Thyroid gland (tissue), 4 donors: Measurements from ENCODE around the gene CDKN2AIPNL. TPM values are rescaled to one million over a fixed set of nuclear protein-coding genes. Genes with fewer than 3 reads are reported as not detected.
A peak's percentile ranks its signal among the peaks of the same experiment; 100 is the strongest.

ENCODE experiments used
- DNase-seq, 2 donors: peaks; one replicate each; pipeline ENCODE4 v3.0.0-alpha.2; 2019
- H3K27ac ChIP-seq, 3 donors: fragments of 200-600 bp; sonication (generic); 1 replicate in 2 of 3; 2 replicates in 1 of 3; pipeline ENCODE4 v1.5.1; 2016 to 2019; ENCODE audit warnings: mild to moderate bottlenecking in 1 of 3, moderate library complexity in 1 of 3
- H3K27me3 ChIP-seq: fragments of 200-600 bp; sonication (generic); one replicate; pipeline ENCODE4 v1.5.1; 2019
- H3K36me3 ChIP-seq, 2 donors: fragments of 200-600 bp; sonication (generic); one replicate each; pipeline ENCODE4 v1.5.1; 2016 to 2019
- H3K4me1 ChIP-seq, 2 donors: fragments of 200-600 bp; sonication (generic); one replicate each; pipeline ENCODE4 v1.5.1; 2017 to 2019
- H3K4me3 ChIP-seq, 3 donors: fragments of 200-600 bp; sonication (generic); replicated peaks in 1 of 3; 1 replicate in 2 of 3; 2 replicates in 1 of 3; pipeline ENCODE4 v1.5.1; 2016; ENCODE audit warnings: mild to moderate bottlenecking in 1 of 3
- H3K9me3 ChIP-seq: fragments of 200-600 bp; sonication (generic); one replicate; pipeline ENCODE4 v1.5.1; 2017
- POLR2A ChIP-seq, 2 donors: fragments of 450-650 bp; IDR thresholded peaks; one replicate each; pipeline ENCODE4 v1.6.1; 2017; ENCODE audit warnings: antibody characterized with exemption in 2 of 2, mild to moderate bottlenecking in 2 of 2, moderate library complexity in 1 of 2
- WGBS, 2 donors: methylation state at CpG; one replicate each; pipeline ENCODE4 v1.1.5; 2017; 5-methylcytosine and 5-hydroxymethylcytosine counted together
- intact Hi-C: fragments of 100-400 bp; cut with DNase I; formaldehyde crosslinking; loops from one replicate; pipeline ENCODE4 v1.15.1; 2023
- total RNA-seq, 4 donors: library from RNA; depleted of rRNA; stranded (reverse); fragments of >200 nt; gene quantifications; one replicate each; pipeline ENCODE4 v1.2.3, GENCODE V29; 2016
- TF ChIP-seq, protein P1 (sequence below), 6 experiments: fragments of 200-600 bp in 3 of 6; fragments of 450-650 bp in 3 of 6; sonication (generic) in 3 of 6; IDR thresholded peaks; one replicate each; pipeline ENCODE4 v1.5.1; 2016 to 2019; ENCODE audit warnings: antibody characterized with exemption in 6 of 6, mild to moderate bottlenecking in 2 of 6, inconsistent platforms in 1 of 6, moderate library complexity in 1 of 6

Gene CDKN2AIPNL
- total RNA-seq, 4 donors from 2014 or later, result 27.9 to 42.3 (median 34.8) TPM

DNA sequence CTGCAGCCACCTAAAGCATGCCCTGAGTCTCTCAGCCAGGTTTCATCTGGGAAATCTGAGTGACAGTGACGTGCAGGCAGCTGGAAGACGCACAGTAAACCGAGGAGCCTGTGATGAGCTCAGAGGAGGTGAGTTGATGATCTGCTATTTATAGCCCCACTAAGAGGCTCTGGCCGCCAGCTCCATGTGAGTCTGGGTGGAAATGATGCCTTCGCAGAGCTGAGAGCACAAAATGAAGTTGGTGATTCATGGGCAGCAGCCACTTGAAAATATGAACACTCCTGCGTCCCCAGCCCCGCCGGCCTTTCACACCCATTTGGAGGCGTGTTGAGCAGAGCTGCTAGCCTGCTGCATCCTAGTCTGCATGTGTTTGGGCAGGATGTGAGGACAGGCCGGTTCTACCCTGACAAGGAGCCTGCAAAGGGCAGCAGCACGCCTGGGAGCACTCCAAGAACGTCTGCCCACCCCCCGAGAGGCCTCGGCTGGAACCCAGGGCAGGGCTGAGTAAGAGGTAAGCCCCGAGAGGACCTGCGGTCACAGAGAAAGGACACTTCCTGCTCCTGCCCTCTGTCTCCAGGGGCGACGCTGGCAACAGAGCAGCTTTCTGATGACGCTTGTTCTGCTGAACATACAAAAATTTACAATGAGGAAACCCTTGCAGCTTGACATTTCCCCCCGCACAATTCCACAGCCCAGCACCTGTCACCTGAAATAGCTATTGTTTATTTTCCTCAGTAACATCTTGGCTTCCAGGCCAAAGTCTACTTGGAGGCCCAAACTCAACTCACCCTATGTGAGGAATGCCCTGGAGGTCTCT lies 25.1 kb upstream of the CDKN2AIPNL start:
- TF ChIP-seq, protein P1, sequence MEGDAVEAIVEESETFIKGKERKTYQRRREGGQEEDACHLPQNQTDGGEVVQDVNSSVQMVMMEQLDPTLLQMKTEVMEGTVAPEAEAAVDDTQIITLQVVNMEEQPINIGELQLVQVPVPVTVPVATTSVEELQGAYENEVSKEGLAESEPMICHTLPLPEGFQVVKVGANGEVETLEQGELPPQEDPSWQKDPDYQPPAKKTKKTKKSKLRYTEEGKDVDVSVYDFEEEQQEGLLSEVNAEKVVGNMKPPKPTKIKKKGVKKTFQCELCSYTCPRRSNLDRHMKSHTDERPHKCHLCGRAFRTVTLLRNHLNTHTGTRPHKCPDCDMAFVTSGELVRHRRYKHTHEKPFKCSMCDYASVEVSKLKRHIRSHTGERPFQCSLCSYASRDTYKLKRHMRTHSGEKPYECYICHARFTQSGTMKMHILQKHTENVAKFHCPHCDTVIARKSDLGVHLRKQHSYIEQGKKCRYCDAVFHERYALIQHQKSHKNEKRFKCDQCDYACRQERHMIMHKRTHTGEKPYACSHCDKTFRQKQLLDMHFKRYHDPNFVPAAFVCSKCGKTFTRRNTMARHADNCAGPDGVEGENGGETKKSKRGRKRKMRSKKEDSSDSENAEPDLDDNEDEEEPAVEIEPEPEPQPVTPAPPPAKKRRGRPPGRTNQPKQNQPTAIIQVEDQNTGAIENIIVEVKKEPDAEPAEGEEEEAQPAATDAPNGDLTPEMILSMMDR (IDR thresholded peaks at IDR 0.05), result no peak
- TF ChIP-seq POLR2A (IDR thresholded peaks at IDR 0.05), result peak in 1 of 2 donors; percentile 32
- Histone ChIP-seq H3K27me3 (no peaks in the 10 kb centered on the region), H3K36me3 (no peaks in the 10 kb centered on the region), H3K27ac (peak overlapping the region; percentile 91 to 96 (median 92)), H3K4me3 (no peak overlapping the region), H3K9me3 (no peaks in the 10 kb centered on the region), H3K4me1 (peaks cover 45 to 53% of the 10 kb centered on the region in 2 donors)
- intact Hi-C loops, result no loop called here
- DNase-seq, result peak; percentile 85 to 90
- WGBS, 2 donors, result 11 to 16% methylated on average over 8 to 19 of the region's 20 CpGs

DNA sequence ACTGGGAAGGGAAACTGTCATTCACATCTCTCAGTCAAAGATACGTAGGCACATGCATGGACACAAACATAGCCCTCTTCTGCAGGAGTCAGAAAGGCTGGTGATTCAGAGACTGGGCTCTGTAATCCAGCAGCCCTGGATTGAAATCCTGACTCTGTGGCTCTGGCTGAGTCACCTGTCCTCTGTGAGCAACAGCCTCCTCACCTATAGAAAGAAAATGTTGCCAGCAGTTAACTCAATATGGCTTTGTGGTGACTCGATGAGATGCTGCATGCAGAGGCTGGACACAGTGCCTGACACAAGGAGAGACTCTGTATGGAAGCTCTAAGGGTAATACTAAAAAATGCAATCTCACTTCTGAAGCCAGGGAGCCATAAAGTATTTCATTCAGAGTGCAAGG lies 23.9 kb upstream of the CDKN2AIPNL start:
- H3K27me3 ChIP-seq, result no peaks in the 10 kb centered on the region
- no peak overlapping the region for H3K4me3 ChIP-seq
- H3K27ac ChIP-seq, result peak overlapping the region; percentile 24 to 92 (median 91)
- DNase-seq, result no peak
- no peaks in the 10 kb centered on the region for H3K36me3 ChIP-seq
- intact Hi-C loops, result no loop called here
- H3K9me3 ChIP-seq, result no peaks in the 10 kb centered on the region
- TF ChIP-seq POLR2A (IDR thresholded peaks at IDR 0.05), result no peak
- TF ChIP-seq, protein P1 (IDR thresholded peaks at IDR 0.05), result peak in 1 of 6 experiments; percentile 30
- H3K4me1 ChIP-seq, result peaks cover 45 to 52% of the 10 kb centered on the region in 2 donors
- 61 to 89% methylated on average over 2 of the region's 2 CpGs for WGBS, 2 donors

DNA sequence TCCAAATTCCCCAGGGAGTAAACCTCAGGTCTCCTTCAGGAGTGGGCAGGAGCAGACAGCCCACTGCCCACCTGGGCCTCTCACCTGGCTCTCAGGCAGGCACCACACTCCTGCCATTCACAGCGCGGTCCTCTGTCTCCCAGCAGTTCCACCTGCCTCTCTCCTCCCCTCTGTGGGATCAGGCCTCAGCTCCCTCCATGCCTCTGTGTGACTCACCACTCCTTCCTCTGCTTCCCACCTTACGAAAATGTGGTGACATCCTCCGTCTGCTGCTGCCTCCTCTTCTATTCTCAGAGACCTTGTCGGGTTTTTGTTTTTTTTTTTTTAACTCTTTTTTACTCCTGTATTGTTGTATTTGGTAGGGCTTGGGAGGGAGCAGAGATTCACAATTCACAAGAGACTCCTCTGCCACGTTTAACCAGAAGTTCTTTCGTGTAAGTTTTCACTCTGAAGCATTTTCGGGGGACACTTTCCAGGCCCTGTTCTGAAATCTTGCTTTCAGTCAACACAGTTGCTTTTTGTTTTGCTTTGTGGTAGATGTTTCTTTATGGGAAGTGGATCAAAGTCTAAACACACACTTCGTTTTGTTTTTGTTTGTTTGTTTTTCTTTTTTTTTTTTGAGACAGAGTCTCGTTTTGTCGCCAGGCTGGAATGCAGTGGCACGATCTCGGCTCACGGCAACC lies 21.1 kb upstream of the CDKN2AIPNL start:
- Histone ChIP-seq H3K27ac (no peak overlapping the region), H3K9me3 (no peaks in the 10 kb centered on the region), H3K36me3 (no peaks in the 10 kb centered on the region), H3K4me1 (peaks cover 29 to 31% of the 10 kb centered on the region in 2 donors), H3K4me3 (no peak overlapping the region), H3K27me3 (no peaks in the 10 kb centered on the region)
- no peak for TF ChIP-seq POLR2A (IDR thresholded peaks at IDR 0.05)
- TF ChIP-seq, protein P1 (IDR thresholded peaks at IDR 0.05), result no peak
- DNase-seq, result no peak
- intact Hi-C loops, result no loop called here
- 81 to 82% methylated on average over 14 of the region's 14 CpGs for WGBS, 2 donors

DNA sequence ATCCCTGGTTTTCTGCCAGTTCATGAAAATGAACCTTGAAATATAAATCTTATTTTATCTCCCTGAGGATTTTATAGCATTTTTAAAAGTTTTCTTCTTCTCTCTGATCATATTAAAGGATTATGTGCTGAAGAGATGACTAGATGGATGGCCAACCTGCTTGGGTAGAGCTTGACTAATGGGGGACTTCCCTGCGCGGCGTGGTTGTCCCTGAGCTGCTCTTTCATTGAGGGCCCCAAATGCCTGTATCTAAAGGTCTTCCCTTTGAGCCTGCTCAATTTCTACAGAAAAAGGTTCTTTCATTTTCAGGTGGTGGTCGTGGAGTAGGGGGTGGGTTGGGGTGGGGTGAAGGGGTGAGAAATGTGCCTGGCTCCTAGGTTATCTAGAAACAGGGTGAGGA lies 20.5 kb upstream of the CDKN2AIPNL start:
- Histone ChIP-seq H3K4me3 (no peak overlapping the region), H3K4me1 (peaks cover 22 to 24% of the 10 kb centered on the region in 2 donors), H3K36me3 (no peaks in the 10 kb centered on the region), H3K27ac (no peak overlapping the region), H3K9me3 (no peaks in the 10 kb centered on the region), H3K27me3 (no peaks in the 10 kb centered on the region)
- no peak for DNase-seq
- 93 to 94% methylated on average over 4 of the region's 4 CpGs for WGBS, 2 donors
- intact Hi-C loops, result no loop called here
- TF ChIP-seq, protein P1 (IDR thresholded peaks at IDR 0.05), result no peak
